Heart left ventricle (tissue), 16 donors: ENCODE measurements around the gene PABPC1L2A. TPM values are rescaled to one million over a fixed set of nuclear protein-coding genes. Genes with fewer than 3 reads are reported as not detected.
A peak's percentile ranks its signal among the peaks of the same experiment; 100 is the strongest.
"Not testable (repeated sequence)": the region's sequence is repeated elsewhere in the genome, so short reads cannot be mapped to it uniquely, and the experiment has no call there.

Experiments used
- ATAC-seq, 4 donors: fragments of 200-7000 bp; cut with Tn5 transposase; one replicate each; pipeline ENCODE4 v1.9.1; 2020 to 2022; ENCODE audit warnings: moderate library complexity in 4 of 4, mild to moderate bottlenecking in 3 of 4, moderate number of reproducible peaks in 1 of 4
- DNase-seq, 5 donors: peaks; one replicate each; pipeline ENCODE4 v3.0.0-alpha.2; 2020
- H3K27ac ChIP-seq, 12 donors: fragments of 200-600 bp; sonication (generic) in 4 of 12; one replicate each; pipeline versions ENCODE4 v1.5.0 to v1.8.0; 2016 to 2022; ENCODE audit warnings: mild to moderate bottlenecking in 2 of 12
- H3K27me3 ChIP-seq, 9 donors: fragments of 200-600 bp; sonication (generic) in 2 of 9; one replicate each; pipeline versions ENCODE4 v1.5.1 to v1.8.0; 2016 to 2022; ENCODE audit warnings: mild to moderate bottlenecking in 3 of 9
- H3K36me3 ChIP-seq, 9 donors: fragments of 200-600 bp; sonication (generic) in 2 of 9; one replicate each; pipeline versions ENCODE4 v1.5.0 to v1.8.0; 2018 to 2022; ENCODE audit warnings: mild to moderate bottlenecking in 2 of 9
- H3K4me1 ChIP-seq, 12 donors: fragments of 200-600 bp; sonication (generic) in 4 of 12; one replicate each; pipeline versions ENCODE4 v1.5.0 to v1.8.0; 2016 to 2022; ENCODE audit warnings: mild to moderate bottlenecking in 3 of 12
- H3K4me3 ChIP-seq, 12 donors: fragments of 200-600 bp; sonication (generic) in 4 of 12; one replicate each; pipeline versions ENCODE4 v1.5.0 to v1.8.0; 2017 to 2022; ENCODE audit warnings: mild to moderate bottlenecking in 9 of 12, moderate library complexity in 4 of 12
- H3K9me3 ChIP-seq, 12 donors: fragments of 200-600 bp; sonication (generic) in 4 of 12; one replicate each; pipeline versions ENCODE4 v1.5.0 to v1.8.0; 2016 to 2022; ENCODE audit warnings: mild to moderate bottlenecking in 1 of 12
- POLR2A ChIP-seq, 2 donors: fragments of 450-650 bp; IDR thresholded peaks; one replicate each; pipeline ENCODE4 v1.6.1; 2017; ENCODE audit warnings: antibody characterized with exemption in 2 of 2, mild to moderate bottlenecking in 2 of 2, moderate library complexity in 2 of 2
- WGBS, 4 donors: extraction: QIAGEN DNeasy Blood & Tissue Kit in 2 of 4; methylation state at CpG; one replicate each; pipeline versions ENCODE4 v1.1.5 to v1.1.7; 2013 to 2018; 5-methylcytosine and 5-hydroxymethylcytosine counted together
- intact Hi-C, 10 donors: fragments of 100-400 bp; cut with DNase I; formaldehyde crosslinking; loops; one replicate each; pipeline versions ENCODE4 v1.11.1 to v1.14.2; 2022
- polyA plus RNA-seq, 2 donors: library from polyadenylated mRNA; stranded (reverse); fragments of 200-250 nt; gene quantifications; one replicate each; pipeline ENCODE4 v1.2.3, GENCODE V29; 2013
- total RNA-seq, 9 donors: library from RNA; depleted of rRNA in 2 of 9; stranded (reverse); fragments of >200 nt in 2 of 9; fragmentation: NEBNext Ultra II Directional in 3 of 9; extraction: Animal tissue kit (Norgen Biotek cat#: 25700) in 3 of 9; gene quantifications; one replicate each; pipeline versions ENCODE4 v1.1.0 to v1.2.4, GENCODE V29; 2016 to 2023
- TF ChIP-seq, protein P1 (sequence below), 12 donors: fragments of 200-600 bp; sonication (generic) in 4 of 12; IDR thresholded peaks; one replicate each; pipeline versions ENCODE4 v1.5.0 to v1.8.0; 2018 to 2022; ENCODE audit warnings: antibody characterized with exemption in 12 of 12, mild to moderate bottlenecking in 5 of 12
- donor health status: ischemic (EF 13 %, LVEDD 7.1; RV severe dilation, severe dysfunction).
- donor health status: healthy with polysubstance abuse.
- donor health status: DM: no; HTN: yes; CAD: no.
- donor health status: DM: no; HTN: no; CAD: no.
- donor health status: ischemic (EF 25% LVEDD 6.9; RV normal size, moderate dysfunction).
- donor health status: ischemic (EF 25% LVEDD 5.7; RV mildly dilated, moderate dysfunction).
- donor health status: healthy.
- donor health status: DM: yes; HTN: yes; CAD: no.
- donor health status: ischemic (EF 35%, LVEDD 5.7; RV mildly dilated, moderate dysfunction).
- donor health status: nonischemic (EF 11% LVEDD 7.7; RV severe dilation, severe dysfunction).
- donor health status: DM: yes; HTN: yes; CAD: no.
- donor health status: PGD.
- donor health status: ischemic (EF 29% LVEDD 5.4; RV normal size, mild dysfunction).
- donor health status: nonischemic (EF 23%, LVEDD 6.1; RV moderate dilation, normal function).

Gene PABPC1L2A
- total and polyA plus RNA-seq, 11 donors = not detected

DNA sequence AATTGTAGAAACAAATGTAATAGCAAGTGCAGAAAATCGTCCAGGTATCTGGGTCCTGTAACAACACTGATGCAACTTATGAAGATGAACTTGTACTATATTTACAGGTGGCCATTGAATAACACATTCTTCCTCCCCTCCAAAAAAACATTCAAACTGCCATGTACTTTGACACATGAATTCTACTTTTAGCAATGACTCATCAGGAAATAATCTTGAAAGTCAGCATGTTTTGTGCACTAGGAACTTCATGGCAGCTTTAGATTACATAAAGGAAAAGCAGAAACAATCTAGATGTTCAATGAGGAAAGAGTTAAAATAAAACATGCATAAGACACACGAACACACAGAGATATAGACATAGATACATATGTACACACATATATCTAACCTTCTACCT, 2.5 kb downstream of the PABPC1L2A start:
- Histone ChIP-seq H3K27ac (no peak overlapping the region), H3K4me1 (no peaks in the 10 kb centered on the region), H3K4me3 (no peak overlapping the region), H3K9me3 (no peaks in the 10 kb centered on the region), H3K36me3 (no peaks in the 10 kb centered on the region), H3K27me3 (peaks cover 0 to 30% (median 3%) of the 10 kb centered on the region in 9 donors)
- DNase-seq (no peak), ATAC-seq (no peak)
- intact Hi-C loops = no loop called here
- 23 to 33% (median 25%) methylated on average over 2 of the region's 2 CpGs for WGBS, 4 donors
- no peak for TF ChIP-seq POLR2A (IDR thresholded peaks at IDR 0.05)
- TF ChIP-seq, protein P1, sequence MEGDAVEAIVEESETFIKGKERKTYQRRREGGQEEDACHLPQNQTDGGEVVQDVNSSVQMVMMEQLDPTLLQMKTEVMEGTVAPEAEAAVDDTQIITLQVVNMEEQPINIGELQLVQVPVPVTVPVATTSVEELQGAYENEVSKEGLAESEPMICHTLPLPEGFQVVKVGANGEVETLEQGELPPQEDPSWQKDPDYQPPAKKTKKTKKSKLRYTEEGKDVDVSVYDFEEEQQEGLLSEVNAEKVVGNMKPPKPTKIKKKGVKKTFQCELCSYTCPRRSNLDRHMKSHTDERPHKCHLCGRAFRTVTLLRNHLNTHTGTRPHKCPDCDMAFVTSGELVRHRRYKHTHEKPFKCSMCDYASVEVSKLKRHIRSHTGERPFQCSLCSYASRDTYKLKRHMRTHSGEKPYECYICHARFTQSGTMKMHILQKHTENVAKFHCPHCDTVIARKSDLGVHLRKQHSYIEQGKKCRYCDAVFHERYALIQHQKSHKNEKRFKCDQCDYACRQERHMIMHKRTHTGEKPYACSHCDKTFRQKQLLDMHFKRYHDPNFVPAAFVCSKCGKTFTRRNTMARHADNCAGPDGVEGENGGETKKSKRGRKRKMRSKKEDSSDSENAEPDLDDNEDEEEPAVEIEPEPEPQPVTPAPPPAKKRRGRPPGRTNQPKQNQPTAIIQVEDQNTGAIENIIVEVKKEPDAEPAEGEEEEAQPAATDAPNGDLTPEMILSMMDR (IDR thresholded peaks at IDR 0.05) = no peak

DNA sequence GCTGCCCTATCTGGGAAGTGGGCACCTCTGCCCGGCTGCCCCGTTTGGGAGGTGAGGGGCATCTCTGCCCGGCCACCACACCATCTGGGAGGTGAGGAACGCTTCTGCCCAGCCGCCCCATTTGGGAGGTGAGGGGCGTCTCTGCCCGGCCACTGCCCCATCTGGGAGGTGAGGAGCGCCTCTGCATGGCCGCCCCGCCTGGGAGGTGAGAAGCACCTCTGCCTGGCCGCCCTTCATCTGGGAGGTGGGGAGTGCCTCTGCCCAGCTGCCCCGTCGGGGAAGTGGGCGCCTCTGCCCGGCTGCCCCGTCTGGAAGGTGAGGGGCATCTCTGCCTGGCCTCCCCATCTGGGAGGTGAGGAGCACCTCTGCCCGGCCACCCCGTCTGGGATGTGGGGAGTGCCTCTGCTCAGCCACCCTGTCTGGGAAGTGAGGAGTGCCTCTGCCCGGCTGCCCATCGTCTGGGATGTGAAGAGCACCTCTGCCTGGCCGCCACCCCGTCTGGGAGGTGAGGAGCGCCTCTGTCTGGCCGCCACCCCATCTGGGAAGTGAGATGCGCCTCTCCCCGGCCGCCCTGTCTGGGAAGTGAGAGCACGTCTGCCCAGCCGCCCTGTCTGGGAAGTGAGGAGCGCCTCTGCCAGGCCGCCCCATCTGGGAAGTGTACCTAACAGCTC, 9.8 kb downstream of the PABPC1L2A start:
- no peaks in the 10 kb centered on the region for H3K36me3 ChIP-seq
- WGBS, 4 donors = 88 to 95% (median 92%) methylated on average over 15 to 31 of the region's 31 CpGs
- intact Hi-C loops = no loop called here

DNA sequence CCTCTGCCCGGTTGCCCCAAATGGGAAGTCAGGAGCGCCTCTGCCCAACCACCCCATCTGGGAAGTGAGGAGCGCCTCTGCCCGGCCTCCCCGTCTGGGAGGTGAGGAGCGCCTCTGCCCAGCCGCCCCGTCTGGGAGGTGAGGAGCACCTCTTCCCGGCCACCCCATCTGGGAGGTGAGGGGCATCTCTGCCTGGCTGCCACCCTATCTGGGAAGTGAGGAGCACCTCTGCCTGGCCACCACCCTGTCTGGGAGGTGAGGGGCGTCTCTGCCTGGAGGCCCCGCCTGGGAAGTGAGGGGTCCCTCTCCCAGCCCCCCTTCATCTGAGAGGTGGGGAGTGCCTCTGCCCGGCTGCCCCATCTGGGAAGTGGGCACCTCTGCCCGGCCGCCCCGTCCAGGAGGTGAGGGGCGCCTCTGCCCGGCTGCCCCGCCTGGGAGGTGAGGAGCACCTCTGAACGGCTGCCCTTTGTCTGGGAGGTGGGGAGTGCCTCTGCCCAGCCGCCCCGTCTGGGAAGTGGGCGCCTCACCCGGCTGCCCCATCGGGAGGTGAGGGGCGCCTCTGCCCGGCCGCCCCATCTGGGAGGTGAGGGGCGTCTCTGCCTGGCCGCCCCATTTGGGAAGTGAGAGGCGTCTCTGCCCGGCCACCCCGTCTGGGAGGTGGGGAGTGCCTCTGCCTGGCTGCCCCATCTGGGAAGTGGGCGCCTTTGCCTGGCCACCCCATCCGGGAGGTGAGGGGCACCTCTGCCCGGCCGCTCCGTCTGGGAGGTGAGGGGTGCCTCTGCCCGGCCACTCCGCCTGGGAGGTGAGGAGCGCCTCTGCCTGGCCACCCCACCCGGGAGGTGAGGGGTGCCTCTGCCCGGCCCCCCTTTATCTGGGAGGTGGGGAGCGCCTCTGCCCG, 10.6 kb downstream of the PABPC1L2A start:
- DNase-seq (peak in 1 of 5 donors; percentile 11), ATAC-seq (no peak)
- TF ChIP-seq, protein P1 (IDR thresholded peaks at IDR 0.05) = no peak
- no peak for TF ChIP-seq POLR2A (IDR thresholded peaks at IDR 0.05)
- Histone ChIP-seq H3K27me3 (peaks cover 0 to 1% (median 0%) of the 10 kb centered on the region in 9 donors), H3K4me3 (no peak overlapping the region), H3K9me3 (peaks cover 0 to 28% (median 0%) of the 10 kb centered on the region in 12 donors), H3K27ac (no peak overlapping the region), H3K4me1 (no peaks in the 10 kb centered on the region), H3K36me3 (no peaks in the 10 kb centered on the region)
- WGBS, 4 donors = 92 to 98% (median 95%) methylated on average over 17 to 44 of the region's 44 CpGs
- intact Hi-C loops = no loop called here

More for the DNA sequence above, 9.8 kb downstream of the PABPC1L2A start:
- no peak for ATAC-seq
- Histone ChIP-seq H3K27ac (no peak overlapping the region), H3K9me3 (peaks cover 0 to 28% (median 0%) of the 10 kb centered on the region in 12 donors), H3K4me3 (no peak overlapping the region), H3K4me1 (no peaks in the 10 kb centered on the region), H3K27me3 (peaks cover 0 to 8% (median 0%) of the 10 kb centered on the region in 9 donors)
- TF ChIP-seq POLR2A (IDR thresholded peaks at IDR 0.05) = no peak
- TF ChIP-seq, protein P1 (IDR thresholded peaks at IDR 0.05) = no peak
- peak in 1 of 5 donors; percentile 13 for DNase-seq

DNA sequence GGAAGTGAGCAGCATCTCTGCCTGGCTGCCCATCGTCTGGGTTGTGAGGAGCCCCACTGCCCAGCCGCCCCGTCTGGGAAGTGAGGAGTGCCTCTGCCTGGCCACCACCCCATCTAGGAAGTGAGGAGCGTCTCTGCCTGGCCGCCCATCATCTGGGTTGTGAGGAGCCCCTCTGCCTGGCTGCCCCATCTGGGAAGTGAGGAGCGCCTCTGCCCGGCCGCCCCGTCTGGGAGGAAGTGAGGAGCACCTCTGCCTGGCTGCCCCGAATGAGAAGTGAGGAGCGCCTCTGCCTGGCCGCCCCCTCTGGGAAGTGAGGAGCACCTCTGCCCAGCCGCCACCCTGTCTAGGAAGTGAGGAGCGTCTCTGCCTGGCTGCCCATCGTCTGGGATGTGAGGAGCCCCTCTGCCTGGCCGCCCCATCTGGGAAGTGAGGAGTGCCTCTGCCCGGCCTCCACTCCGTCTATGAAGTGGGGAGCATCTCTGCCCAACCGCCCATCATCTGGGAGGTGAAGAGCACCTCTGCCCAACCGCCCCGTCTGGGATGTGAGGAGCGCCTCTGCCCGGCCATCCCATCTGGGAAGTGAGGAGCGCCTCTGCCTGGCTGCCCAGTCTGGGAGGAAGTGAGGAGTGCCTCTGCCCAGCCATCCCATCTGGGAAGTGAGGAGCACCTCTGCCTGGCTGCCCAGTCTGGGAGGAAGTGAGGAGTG, 11.4 kb downstream of the PABPC1L2A start:
- H3K4me1 ChIP-seq, H3K27me3 ChIP-seq, ATAC-seq, H3K36me3 ChIP-seq, intact Hi-C loops, H3K27ac ChIP-seq, DNase-seq, H3K4me3 ChIP-seq: not testable (repeated sequence)
- peaks cover 0 to 28% (median 0%) of the 10 kb centered on the region in 12 donors for H3K9me3 ChIP-seq
- 84 to 95% (median 87%) methylated on average over 12 to 24 of the region's 24 CpGs for WGBS, 4 donors
